Measurements from ENCODE around the gene AUH. TPM values are rescaled to one million over a fixed set of nuclear protein-coding genes. Genes with fewer than 3 reads are reported as not detected.

The AUH gene
- polyA plus RNA-seq, 3 donors, result 4.0 to 9.9 (median 8.4) TPM

DNA sequence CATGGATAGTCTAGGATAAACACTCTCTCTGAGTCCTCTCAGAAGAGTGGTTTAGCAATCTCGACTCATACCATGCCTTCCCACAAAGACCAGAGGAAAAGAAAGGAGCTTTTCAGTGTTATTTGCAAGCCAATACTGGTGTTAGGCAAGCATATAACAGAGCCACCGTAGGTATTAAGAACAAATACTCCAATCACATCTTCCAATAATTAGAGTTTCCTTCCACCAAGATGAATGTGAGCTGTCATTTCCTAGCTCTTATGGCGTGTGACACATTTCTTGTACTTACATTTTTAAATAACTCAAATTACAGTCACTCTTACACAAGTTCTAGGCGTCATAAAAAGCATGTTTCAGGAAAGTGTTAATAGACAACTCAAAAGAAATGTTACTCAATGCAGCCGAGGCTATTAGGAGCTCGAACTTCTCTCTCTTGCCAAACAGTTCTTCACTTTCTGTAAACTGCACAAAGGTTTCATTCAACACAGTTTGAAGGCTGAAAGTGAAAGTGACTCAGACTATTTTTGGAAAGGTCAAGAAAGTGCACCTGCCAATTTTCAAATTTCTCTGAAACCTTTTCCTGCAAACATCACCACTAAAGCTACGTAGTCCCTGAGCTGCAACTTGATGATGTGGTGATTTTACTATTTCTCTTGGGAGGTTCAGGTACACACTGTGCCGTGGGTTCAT lies 153.8 kb downstream of the AUH start:
- Mint-ChIP-seq H3K9me3 (peaks cover 0 to 8% (median 0%) of the 10 kb centered on the region in 7 donors), H3K4me3 (peak overlapping the region; percentile 51 to 81), H3K27ac (peak overlapping the region; percentile 93 to 98 (median 96)), H3K4me1 (peaks cover 38% of the 10 kb centered on the region), H3K27me3 (ENCODE audit: low read depth in 3 of 3) (peaks cover 0 to under 1% (median 0%) of the 10 kb centered on the region in 3 donors), H3K36me3 (peaks cover 0 to 1% of the 10 kb centered on the region in 2 donors)
- Histone ChIP-seq H3K79me2 (ENCODE audit: insufficient read depth, low read length) (no peaks in the 10 kb centered on the region), H3K36me3 (replicated peaks in 1 of 2; ENCODE audit: control insufficient read depth in 1 of 2, insufficient read depth in 2 of 2, low read length in 2 of 2) (no peaks in the 10 kb centered on the region), H3K9ac (ENCODE audit: insufficient read depth, low read length, poor library complexity, severe bottlenecking) (peak overlapping the region; percentile 24), H3K4me2 (replicated peaks; ENCODE audit: extremely low read depth, low read length, poor library complexity, severe bottlenecking) (peak overlapping the region; percentile 61), H4K20me1 (ENCODE audit: insufficient read depth, low read length) (no peaks in the 10 kb centered on the region), H3K27ac (ENCODE audit: low read depth in 1 of 2, low read length in 2 of 2) (peak overlapping the region; percentile 74 to 88), H2AFZ (ENCODE audit: insufficient read depth, low read depth, low read length, poor library complexity, severe bottlenecking) (no peak overlapping the region), H3K4me3 (replicated peaks in 1 of 3; ENCODE audit: low read depth in 2 of 3, low read length in 3 of 3) (peak overlapping the region in 1 of 3 experiments; percentile 51), H3K27me3 (ENCODE audit: control insufficient read depth in 2 of 2, insufficient read depth in 2 of 2, low read length in 2 of 2) (no peaks in the 10 kb centered on the region), H3K4me1 (ENCODE audit: control insufficient read depth in 1 of 2, insufficient read depth in 2 of 2, low read length in 2 of 2) (peaks cover 30 to 34% of the 10 kb centered on the region in 2 donors), H3K9me3 (replicated peaks in 1 of 2; ENCODE audit: control insufficient read depth in 1 of 2, insufficient read depth in 1 of 2, low read length in 2 of 2) (peaks cover 0 to under 1% of the 10 kb centered on the region in 2 donors)
- intact Hi-C loops (cut with micrococcal nuclease), result loop anchor here in 1 of 2 donors (5.0 kb wide), 1 partner anchor 94 kb away; no protein-coding TSS in a partner anchor
- TF ChIP-seq, protein P1, sequence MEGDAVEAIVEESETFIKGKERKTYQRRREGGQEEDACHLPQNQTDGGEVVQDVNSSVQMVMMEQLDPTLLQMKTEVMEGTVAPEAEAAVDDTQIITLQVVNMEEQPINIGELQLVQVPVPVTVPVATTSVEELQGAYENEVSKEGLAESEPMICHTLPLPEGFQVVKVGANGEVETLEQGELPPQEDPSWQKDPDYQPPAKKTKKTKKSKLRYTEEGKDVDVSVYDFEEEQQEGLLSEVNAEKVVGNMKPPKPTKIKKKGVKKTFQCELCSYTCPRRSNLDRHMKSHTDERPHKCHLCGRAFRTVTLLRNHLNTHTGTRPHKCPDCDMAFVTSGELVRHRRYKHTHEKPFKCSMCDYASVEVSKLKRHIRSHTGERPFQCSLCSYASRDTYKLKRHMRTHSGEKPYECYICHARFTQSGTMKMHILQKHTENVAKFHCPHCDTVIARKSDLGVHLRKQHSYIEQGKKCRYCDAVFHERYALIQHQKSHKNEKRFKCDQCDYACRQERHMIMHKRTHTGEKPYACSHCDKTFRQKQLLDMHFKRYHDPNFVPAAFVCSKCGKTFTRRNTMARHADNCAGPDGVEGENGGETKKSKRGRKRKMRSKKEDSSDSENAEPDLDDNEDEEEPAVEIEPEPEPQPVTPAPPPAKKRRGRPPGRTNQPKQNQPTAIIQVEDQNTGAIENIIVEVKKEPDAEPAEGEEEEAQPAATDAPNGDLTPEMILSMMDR (IDR thresholded peaks at IDR 0.05), result no peak
- WGBS (ENCODE audit: insufficient coverage), result 0% methylated on average over 1 of the region's 8 CpGs
- peak; percentile 89 to 95 (median 91) for DNase-seq

DNA sequence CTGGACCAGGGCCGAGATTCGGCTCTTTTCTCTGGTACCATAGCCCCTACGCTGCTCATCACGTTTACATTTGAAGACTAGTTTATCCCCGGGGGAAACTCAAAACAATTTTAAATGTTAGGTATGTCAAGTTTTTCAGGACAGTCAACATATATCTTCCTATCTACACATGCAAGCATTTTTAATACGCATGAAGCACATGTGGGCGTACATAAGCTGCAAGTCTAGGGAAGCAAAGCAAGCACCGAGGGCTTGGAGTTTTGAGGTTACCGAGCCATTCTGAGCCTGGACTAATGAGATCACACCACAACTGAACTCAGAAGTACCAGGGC lies 154.4 kb downstream of the AUH start:
- Histone ChIP-seq H3K27ac (ENCODE audit: low read depth in 1 of 2, low read length in 2 of 2) (peak overlapping the region; percentile 67 to 88), H3K4me1 (ENCODE audit: control insufficient read depth in 1 of 2, insufficient read depth in 2 of 2, low read length in 2 of 2) (peaks cover 30 to 34% of the 10 kb centered on the region in 2 donors), H2AFZ (ENCODE audit: insufficient read depth, low read depth, low read length, poor library complexity, severe bottlenecking) (no peak overlapping the region), H3K9ac (ENCODE audit: insufficient read depth, low read length, poor library complexity, severe bottlenecking) (peak overlapping the region; percentile 24), H3K79me2 (ENCODE audit: insufficient read depth, low read length) (no peaks in the 10 kb centered on the region), H3K9me3 (replicated peaks in 1 of 2; ENCODE audit: control insufficient read depth in 1 of 2, insufficient read depth in 1 of 2, low read length in 2 of 2) (peaks cover 0 to 4% of the 10 kb centered on the region in 2 donors), H3K4me2 (replicated peaks; ENCODE audit: extremely low read depth, low read length, poor library complexity, severe bottlenecking) (peak overlapping the region; percentile 61), H3K36me3 (replicated peaks in 1 of 2; ENCODE audit: control insufficient read depth in 1 of 2, insufficient read depth in 2 of 2, low read length in 2 of 2) (no peaks in the 10 kb centered on the region), H3K27me3 (ENCODE audit: control insufficient read depth in 2 of 2, insufficient read depth in 2 of 2, low read length in 2 of 2) (no peaks in the 10 kb centered on the region), H4K20me1 (ENCODE audit: insufficient read depth, low read length) (no peaks in the 10 kb centered on the region), H3K4me3 (replicated peaks in 1 of 3; ENCODE audit: low read depth in 2 of 3, low read length in 3 of 3) (peak overlapping the region in 1 of 3 experiments; percentile 16)
- Mint-ChIP-seq H3K9me3 (peaks cover 0 to 8% (median 0%) of the 10 kb centered on the region in 7 donors), H3K27me3 (ENCODE audit: low read depth in 3 of 3) (no peaks in the 10 kb centered on the region), H3K27ac (peak overlapping the region; percentile 93 to 98 (median 96)), H3K4me3 (peak overlapping the region; percentile 45 to 65), H3K4me1 (peaks cover 38% of the 10 kb centered on the region), H3K36me3 (peaks cover 0 to 1% of the 10 kb centered on the region in 2 donors)
- no peak for DNase-seq
- intact Hi-C loops (cut with micrococcal nuclease), result loop anchor here in 1 of 2 donors (5.0 kb wide), 1 partner anchor 95 kb away; no protein-coding TSS in a partner anchor
- TF ChIP-seq, protein P1 (IDR thresholded peaks at IDR 0.05), result no peak
- 84% methylated on average over 4 of the region's 9 CpGs for WGBS (ENCODE audit: insufficient coverage)
